ENCODE results near the gene MDP1.

GRCh38 chr14:24258548-24259265, 42.8 kb upstream of the MDP1 start:
- TF ChIP-seq SUZ12 (IDR thresholded peaks at IDR 0.05; ENCODE audit: low read length), result no peak
- TF ChIP-seq POLR2AphosphoS5 (IDR thresholded peaks at IDR 0.05; ENCODE audit: low read depth, low read length), result no peak
- TF ChIP-seq EZH2 (IDR thresholded peaks at IDR 0.05; ENCODE audit: low read depth, low read length, severe bottlenecking), result no peak
- no peak for TF ChIP-seq EP300 (IDR thresholded peaks at IDR 0.05; ENCODE audit: borderline replicate concordance in 1 of 2, low read depth in 2 of 2, low read length in 2 of 2)
- no peak for TF ChIP-seq CTCF (IDR thresholded peaks at IDR 0.05; ENCODE audit: control extremely low read depth in 1 of 3, insufficient read depth in 1 of 3, low read depth in 1 of 3, low read length in 3 of 3)
- no peak for TF ChIP-seq GABPA (IDR thresholded peaks at IDR 0.05; ENCODE audit: borderline replicate concordance, insufficient read depth, low read length)
- TF ChIP-seq CHD7 (IDR thresholded peaks at IDR 0.05; ENCODE audit: insufficient replicate concordance, low read length), result no peak
- no peak for TF ChIP-seq EGR1 (IDR thresholded peaks at IDR 0.05; ENCODE audit: borderline replicate concordance, low read depth, low read length)
- TF ChIP-seq POLR2A (IDR thresholded peaks at IDR 0.05; ENCODE audit: control extremely low read depth in 1 of 2, low read depth in 2 of 2, low read length in 2 of 2), result no peak
- TF ChIP-seq ZNF274 (IDR thresholded peaks at IDR 0.05; ENCODE audit: borderline replicate concordance, extremely low read depth, low read length), result no peak

All from H1 (cell line).